GM06990 (cell line): ENCODE data around the gene TELO2.
A peak's percentile ranks its signal among the peaks of the same experiment; 100 is the strongest.

Experiments
- DNase-seq: peaks from one replicate; pipeline ENCODE4 v3.0.0-alpha.2; 2011; ENCODE audit not compliant: insufficient read length; ENCODE audit errors: extremely low read depth
- H3K27me3 ChIP-seq: replicated peaks from 2 replicates; pipeline ENCODE4 v1.6.0; 2011; ENCODE audit warnings: low read length; ENCODE audit not compliant: control insufficient read depth, insufficient read depth
- H3K36me3 ChIP-seq: 2 replicates; pipeline ENCODE4 v1.5.1; 2011; ENCODE audit warnings: low read length; ENCODE audit not compliant: control insufficient read depth, insufficient read depth
- H3K4me3 ChIP-seq: replicated peaks from 2 replicates; pipeline ENCODE4 v1.5.1; 2011; ENCODE audit warnings: low read depth, mild to moderate bottlenecking, control low read depth, low read length
- TF ChIP-seq, protein P1 (sequence below): IDR thresholded peaks from 2 replicates; pipeline ENCODE4 v1.5.1; 2011; ENCODE audit warnings: low read length, control low read depth, mild to moderate bottlenecking, inconsistent platforms; ENCODE audit not compliant: insufficient read depth, poor library complexity, severe bottlenecking

Gene TELO2

DNA sequence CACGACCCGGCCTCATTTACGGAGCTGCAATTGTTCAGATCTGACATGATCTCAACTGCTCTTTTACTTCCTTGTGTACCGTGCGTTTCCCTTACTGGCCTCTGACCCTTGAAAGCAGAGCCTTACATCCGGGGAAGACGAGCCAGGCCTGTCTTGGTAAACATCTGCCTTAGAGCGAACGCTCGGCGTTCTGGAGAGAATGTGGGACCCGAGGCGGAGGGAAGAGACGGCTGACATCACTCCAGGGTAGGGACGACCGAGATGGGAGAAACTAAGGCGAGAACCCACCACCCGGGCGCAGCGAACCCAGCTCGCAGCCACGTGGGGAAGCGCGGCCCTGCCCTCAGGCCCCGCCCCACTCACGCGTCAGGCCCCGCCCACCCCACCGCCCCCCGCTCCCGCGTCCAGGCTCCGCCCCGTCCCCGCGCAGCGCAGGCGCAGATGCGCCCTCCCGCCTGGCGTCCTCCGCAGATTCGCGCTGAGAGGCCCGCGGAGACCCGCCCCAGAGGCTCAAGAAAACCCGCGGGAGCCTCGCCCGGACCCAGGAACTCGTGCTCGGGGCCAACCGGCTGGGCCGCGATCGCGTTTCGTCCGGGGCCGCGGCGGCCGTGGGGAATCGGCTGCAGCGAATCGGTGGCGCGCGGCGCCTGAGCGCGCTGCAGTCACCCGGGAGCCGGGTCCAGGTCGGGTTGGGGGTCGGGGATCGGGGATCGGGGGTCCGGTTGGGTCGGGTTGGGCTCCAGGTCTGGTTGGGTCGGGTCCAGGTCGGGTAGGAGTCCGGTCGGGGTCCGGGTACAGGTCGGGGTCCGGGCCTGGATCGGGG, at the start of gene TELO2:
TSS of gene TELO2 (plus strand) at position 438 of the 823 bp plus-strand sequence. CDS start 922 bp downstream, outside the sequence.
- Histone ChIP-seq H3K36me3 (peaks cover 12% of the 10 kb centered on the region), H3K4me3 (peak within 1 kb of the TSS; percentile 88), H3K27me3 (no peaks in the 10 kb centered on the region)
- peak; percentile 87 for DNase-seq
- TF ChIP-seq, protein P1, sequence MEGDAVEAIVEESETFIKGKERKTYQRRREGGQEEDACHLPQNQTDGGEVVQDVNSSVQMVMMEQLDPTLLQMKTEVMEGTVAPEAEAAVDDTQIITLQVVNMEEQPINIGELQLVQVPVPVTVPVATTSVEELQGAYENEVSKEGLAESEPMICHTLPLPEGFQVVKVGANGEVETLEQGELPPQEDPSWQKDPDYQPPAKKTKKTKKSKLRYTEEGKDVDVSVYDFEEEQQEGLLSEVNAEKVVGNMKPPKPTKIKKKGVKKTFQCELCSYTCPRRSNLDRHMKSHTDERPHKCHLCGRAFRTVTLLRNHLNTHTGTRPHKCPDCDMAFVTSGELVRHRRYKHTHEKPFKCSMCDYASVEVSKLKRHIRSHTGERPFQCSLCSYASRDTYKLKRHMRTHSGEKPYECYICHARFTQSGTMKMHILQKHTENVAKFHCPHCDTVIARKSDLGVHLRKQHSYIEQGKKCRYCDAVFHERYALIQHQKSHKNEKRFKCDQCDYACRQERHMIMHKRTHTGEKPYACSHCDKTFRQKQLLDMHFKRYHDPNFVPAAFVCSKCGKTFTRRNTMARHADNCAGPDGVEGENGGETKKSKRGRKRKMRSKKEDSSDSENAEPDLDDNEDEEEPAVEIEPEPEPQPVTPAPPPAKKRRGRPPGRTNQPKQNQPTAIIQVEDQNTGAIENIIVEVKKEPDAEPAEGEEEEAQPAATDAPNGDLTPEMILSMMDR, result no peak

DNA sequence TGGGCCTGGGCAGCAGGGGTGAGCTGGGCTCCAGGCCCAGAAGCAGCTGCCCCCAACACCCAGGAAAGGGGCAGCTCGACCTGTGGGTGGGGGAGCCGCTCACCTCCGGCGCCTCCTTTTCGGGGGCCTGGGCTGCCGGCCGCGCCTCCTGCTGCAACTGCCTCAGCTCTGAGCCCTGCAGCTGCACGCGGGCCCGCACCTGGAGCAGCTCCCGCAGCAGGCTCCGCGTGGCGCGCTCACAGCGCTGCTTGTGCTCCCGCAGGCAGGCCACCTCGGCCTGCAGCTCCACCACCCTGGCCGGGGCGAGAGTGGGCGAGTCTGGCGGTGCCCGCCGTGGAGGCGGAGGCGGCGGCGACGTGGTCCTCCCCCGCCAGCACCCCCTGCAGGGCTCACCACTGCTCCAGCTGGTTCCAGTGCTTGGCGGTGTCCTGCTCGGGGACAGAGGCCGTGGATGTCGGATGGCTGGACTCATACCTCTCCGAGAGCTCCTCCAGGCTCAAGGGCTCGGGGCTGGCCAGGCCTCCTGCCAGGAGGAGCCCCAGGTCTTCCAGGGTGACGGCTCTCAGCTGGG, 49.7 kb upstream of the TELO2 start:
- DNase-seq, result no peak
- peaks cover 3% of the 10 kb centered on the region for H3K36me3 ChIP-seq

GRCh38 chr16:1443980-1444729, 49.0 kb upstream of the TELO2 start, which contains the start of gene CCDC154:
TSS of gene CCDC154 (minus strand) at chr16:1444556. CDS start at chr16:1444322, 234 bp downstream.
- Histone ChIP-seq H3K27me3 (no peaks in the 10 kb centered on the region), H3K36me3 (peaks cover 6% of the 10 kb centered on the region), H3K4me3 (no peak within 1 kb of the TSS)
- DNase-seq, result no peak
- TF ChIP-seq, protein P1, result no peak

More for the DNA sequence above, 49.7 kb upstream of the TELO2 start:
- TF ChIP-seq, protein P1, result no peak
- Histone ChIP-seq H3K27me3 (no peaks in the 10 kb centered on the region), H3K4me3 (no peak overlapping the region)

GRCh38 chr16:1444730-1445517, 48.2 kb upstream of the TELO2 start:
- Histone ChIP-seq H3K36me3 (peaks cover 7% of the 10 kb centered on the region), H3K4me3 (no peak overlapping the region), H3K27me3 (no peaks in the 10 kb centered on the region)
- TF ChIP-seq, protein P1, result no peak
- DNase-seq, result no peak

DNA sequence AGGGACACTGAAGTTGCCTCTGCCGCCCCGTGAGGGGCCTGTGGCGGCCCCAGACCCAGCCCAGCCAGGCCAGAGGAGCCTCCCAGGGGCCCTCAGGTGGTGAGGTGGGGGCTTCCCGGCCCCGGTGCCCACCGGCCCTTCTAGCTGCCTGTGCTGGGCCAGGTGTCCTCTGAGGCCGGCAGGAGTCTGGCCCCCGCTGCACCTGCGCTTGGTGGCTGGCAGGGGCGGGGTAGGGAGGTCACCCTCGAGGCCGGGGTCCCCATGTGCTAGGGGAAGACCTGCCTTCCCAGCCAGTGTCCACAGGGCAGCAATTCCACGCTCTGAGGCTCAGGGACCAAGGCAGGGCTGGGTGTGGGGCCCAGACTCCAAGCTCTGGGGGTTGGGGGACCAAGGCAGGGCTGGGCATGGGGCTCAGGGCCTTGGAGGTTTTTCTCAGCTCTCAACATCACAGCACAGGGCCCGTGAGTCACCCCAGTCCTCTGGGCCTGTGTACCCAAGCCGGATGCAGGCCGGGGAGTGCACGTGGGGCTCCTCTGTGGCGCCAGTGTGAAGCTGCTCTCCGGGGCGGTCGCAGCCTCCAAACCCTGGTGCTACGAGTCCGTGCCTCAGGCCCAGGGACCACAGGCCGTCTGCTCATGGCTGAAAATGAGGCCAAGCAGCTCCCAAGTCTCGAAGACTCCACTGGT, 47.5 kb upstream of the TELO2 start:
- no peaks in the 10 kb centered on the region for H3K27me3 ChIP-seq
- TF ChIP-seq, protein P1, result no peak
- no peak for DNase-seq
- H3K4me3 ChIP-seq, result no peak overlapping the region
- peaks cover 7% of the 10 kb centered on the region for H3K36me3 ChIP-seq
